Astrocyte (in vitro differentiated cells and primary cell): ENCODE results near the gene IFNLR1. TPM values are rescaled to one million over a fixed set of nuclear protein-coding genes. Genes with fewer than 3 reads are reported as not detected.
A peak's percentile ranks its signal among the peaks of the same experiment; 100 is the strongest.

Experiments used
- DNase-seq: peaks from one replicate; pipeline ENCODE4 v3.0.0-alpha.2; 2010; ENCODE audit warnings: low read depth
- FAIRE-seq: peaks from 2 replicates; lab custom pipeline; 2011; peaks lifted over from hg19 to GRCh38; lab: Jason Lieb, UNC
- H2AFZ ChIP-seq: 2 replicates; pipeline ENCODE4 v1.6.0; 2012; ENCODE audit warnings: low read depth, low read length, inconsistent platforms
- H3K27ac ChIP-seq: 2 replicates; pipeline ENCODE4 v1.5.1; 2011; ENCODE audit warnings: low read depth, low read length, inconsistent platforms
- H3K27me3 ChIP-seq: 2 replicates; pipeline ENCODE4 v1.6.0; 2011; ENCODE audit warnings: low read length, inconsistent platforms; ENCODE audit not compliant: insufficient read depth
- H3K36me3 ChIP-seq: 2 replicates; pipeline ENCODE4 v1.5.1; 2011; ENCODE audit warnings: low read length, inconsistent platforms; ENCODE audit not compliant: insufficient read depth
- H3K4me1 ChIP-seq: 2 replicates; pipeline ENCODE4 v1.5.1; 2011; ENCODE audit warnings: low read length, inconsistent platforms; ENCODE audit not compliant: insufficient read depth
- H3K4me2 ChIP-seq: 2 replicates; pipeline ENCODE4 v1.6.0; 2012; ENCODE audit warnings: low read length, inconsistent platforms
- H3K4me3 ChIP-seq: 2 replicates; pipeline ENCODE4 v1.5.1; 2011; ENCODE audit warnings: low read depth, mild to moderate bottlenecking, low read length, inconsistent platforms; ENCODE audit not compliant: insufficient read depth
- H3K79me2 ChIP-seq: 2 replicates; pipeline ENCODE4 v1.6.0; 2012; ENCODE audit warnings: mild to moderate bottlenecking, low read length, inconsistent platforms; ENCODE audit not compliant: insufficient read depth
- H3K9ac ChIP-seq: 2 replicates; pipeline ENCODE4 v1.6.0; 2012; ENCODE audit warnings: mild to moderate bottlenecking, low read length, inconsistent platforms
- H3K9me3 ChIP-seq: 2 replicates; pipeline ENCODE4 v1.5.1; 2012; ENCODE audit warnings: low read depth, mild to moderate bottlenecking, low read length, inconsistent platforms; ENCODE audit not compliant: insufficient read depth
- H4K20me1 ChIP-seq: 2 replicates; pipeline ENCODE4 v1.6.0; 2012; ENCODE audit warnings: low read length, inconsistent platforms; ENCODE audit not compliant: insufficient read depth
- H3K27ac Mint-ChIP-seq: one replicate; pipeline ENCODE4 v1.8.0; 2021; ENCODE audit warnings: mild to moderate bottlenecking, mixed read lengths; ENCODE audit not compliant: unreplicated experiment
- H3K27me3 Mint-ChIP-seq: one replicate; pipeline ENCODE4 v1.8.0; 2021; ENCODE audit warnings: low read depth, mixed read lengths; ENCODE audit not compliant: unreplicated experiment
- H3K36me3 Mint-ChIP-seq: one replicate; pipeline ENCODE4 v1.8.0; 2021; ENCODE audit warnings: low read depth, mixed read lengths; ENCODE audit not compliant: unreplicated experiment
- H3K4me1 Mint-ChIP-seq: one replicate; pipeline ENCODE4 v1.8.0; 2021; ENCODE audit warnings: low read depth, mixed read lengths; ENCODE audit not compliant: unreplicated experiment
- H3K4me3 Mint-ChIP-seq: one replicate; pipeline ENCODE4 v1.8.0; 2021; ENCODE audit warnings: mild to moderate bottlenecking, moderate library complexity, mixed read lengths; ENCODE audit not compliant: unreplicated experiment
- H3K9me3 Mint-ChIP-seq: one replicate; pipeline ENCODE4 v1.8.0; 2021; ENCODE audit warnings: mild to moderate bottlenecking, mixed read lengths; ENCODE audit not compliant: unreplicated experiment
- CTCF ChIP-seq: IDR thresholded peaks from 2 replicates; pipeline ENCODE4 v1.5.1; 2011; ENCODE audit warnings: low read depth, mild to moderate bottlenecking, inconsistent platforms, low read length, moderate library complexity; ENCODE audit not compliant: insufficient read depth
- EZH2 ChIP-seq: IDR thresholded peaks from 2 replicates; pipeline ENCODE4 v1.6.1; 2012; ENCODE audit warnings: mild to moderate bottlenecking, low read length, inconsistent platforms; ENCODE audit not compliant: insufficient read depth
- total RNA-seq: library from RNA; stranded (reverse); gene quantifications from 2 replicates; pipeline ENCODE4 v1.2.1, GENCODE V29; 2021

The IFNLR1 gene
- total RNA-seq, 1 donor from 2014 or later, result 1.5 TPM

- TF ChIP-seq EZH2, result no peak
- TF ChIP-seq CTCF, result no peak
- no peak overlapping the region for H3K4me3 ChIP-seq
- H3K4me1 ChIP-seq, result peaks cover 8% of the 10 kb centered on the region
- no peaks in the 10 kb centered on the region for H3K36me3 ChIP-seq
- H3K27ac ChIP-seq, result no peak overlapping the region
- H2AFZ ChIP-seq, result no peak overlapping the region
- no peak overlapping the region for H3K27ac Mint-ChIP-seq
- H3K9ac ChIP-seq, result no peak overlapping the region
- peaks cover 7% of the 10 kb centered on the region for H3K27me3 ChIP-seq
- DNase-seq, result no peak
- H3K4me1 Mint-ChIP-seq, result peaks cover 13% of the 10 kb centered on the region
- H3K79me2 ChIP-seq, result no peaks in the 10 kb centered on the region
- H3K27me3 Mint-ChIP-seq, result peaks cover 16% of the 10 kb centered on the region
- FAIRE-seq, result no peak
- no peaks in the 10 kb centered on the region for H3K9me3 ChIP-seq
- H4K20me1 ChIP-seq, result no peaks in the 10 kb centered on the region
- H3K9me3 Mint-ChIP-seq, result peaks cover 3% of the 10 kb centered on the region
- H3K4me3 Mint-ChIP-seq, result peak overlapping the region; percentile 5
- no peaks in the 10 kb centered on the region for H3K36me3 Mint-ChIP-seq
- no peak overlapping the region for H3K4me2 ChIP-seq
These were observed 70.0 kb downstream of the IFNLR1 start for GRCh38 chr1:24117132-24117531.

GRCh38 chr1:24114753-24115152 lies 72.3 kb downstream of the IFNLR1 start:
- FAIRE-seq, result no peak
- H3K9ac ChIP-seq, result no peak overlapping the region
- H4K20me1 ChIP-seq, result no peaks in the 10 kb centered on the region
- no peak for DNase-seq
- Mint-ChIP-seq H3K27ac (no peak overlapping the region), H3K4me3 (no peak overlapping the region), H3K9me3 (peaks cover 3% of the 10 kb centered on the region), H3K36me3 (no peaks in the 10 kb centered on the region), H3K4me1 (peaks cover 16% of the 10 kb centered on the region), H3K27me3 (peaks cover 6% of the 10 kb centered on the region)
- no peak overlapping the region for H3K27ac ChIP-seq
- peaks cover 15% of the 10 kb centered on the region for H3K4me1 ChIP-seq
- no peak overlapping the region for H3K4me3 ChIP-seq
- TF ChIP-seq EZH2, result no peak
- TF ChIP-seq CTCF, result no peak
- H3K27me3 ChIP-seq, result peaks cover 7% of the 10 kb centered on the region
- H3K9me3 ChIP-seq, result no peaks in the 10 kb centered on the region
- H3K4me2 ChIP-seq, result no peak overlapping the region
- no peak overlapping the region for H2AFZ ChIP-seq
- no peaks in the 10 kb centered on the region for H3K79me2 ChIP-seq
- H3K36me3 ChIP-seq, result no peaks in the 10 kb centered on the region

DNA sequence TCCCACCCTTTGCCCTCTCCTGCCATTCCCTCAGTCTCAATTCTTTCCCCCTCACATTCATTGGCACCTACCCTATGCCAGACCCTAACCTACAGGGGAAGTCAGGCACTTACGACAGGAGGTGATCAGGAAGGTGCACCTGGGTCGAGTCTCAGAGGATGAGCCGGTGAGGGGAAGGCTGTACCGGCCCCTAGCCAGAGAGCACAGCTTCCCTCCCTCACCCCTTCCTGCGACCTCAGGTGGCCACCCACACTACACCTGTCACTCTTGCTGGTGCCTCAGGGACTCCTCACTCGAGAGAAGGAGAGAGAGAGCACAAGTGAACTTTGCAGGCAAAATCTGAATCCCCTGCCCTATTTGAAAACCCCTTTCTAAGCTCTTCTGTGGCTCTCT lies 73.5 kb downstream of the IFNLR1 start:
- FAIRE-seq, result no peak

More for the DNA sequence above, 73.5 kb downstream of the IFNLR1 start:
- H3K27ac ChIP-seq, result no peak overlapping the region
- H3K4me3 ChIP-seq, result no peak overlapping the region
- Mint-ChIP-seq H3K27ac (no peak overlapping the region), H3K4me3 (no peak overlapping the region), H3K27me3 (peaks cover 6% of the 10 kb centered on the region), H3K36me3 (no peaks in the 10 kb centered on the region), H3K9me3 (peaks cover 3% of the 10 kb centered on the region), H3K4me1 (peaks cover 22% of the 10 kb centered on the region)
- peaks cover 20% of the 10 kb centered on the region for H3K4me1 ChIP-seq
- H3K79me2 ChIP-seq, result no peaks in the 10 kb centered on the region
- H3K36me3 ChIP-seq, result no peaks in the 10 kb centered on the region
- no peak overlapping the region for H3K9ac ChIP-seq
- H3K4me2 ChIP-seq, result no peak overlapping the region
- no peak overlapping the region for H2AFZ ChIP-seq
- TF ChIP-seq EZH2, result no peak
- TF ChIP-seq CTCF, result no peak
- H3K27me3 ChIP-seq, result peaks cover 7% of the 10 kb centered on the region
- DNase-seq, result no peak
- H3K9me3 ChIP-seq, result no peaks in the 10 kb centered on the region
- no peaks in the 10 kb centered on the region for H4K20me1 ChIP-seq
